HG02970 (cell line): ENCODE data around the gene FOXE3.

Experiments used
- ATAC-seq: cut with Tn5 transposase; IDR thresholded peaks from one replicate; pipeline ENCODE4 v1.9.1; 2021; ENCODE audit warnings: mild to moderate bottlenecking, moderate library complexity, moderate number of reproducible peaks; ENCODE audit not compliant: unreplicated experiment, low FRiP score

The FOXE3 gene

GRCh38 chr1:47403321-47403910 is 12.7 kb upstream of the FOXE3 start:
- ATAC-seq: no peak

GRCh38 chr1:47405697-47406096 is 10.4 kb upstream of the FOXE3 start:
- ATAC-seq: no peak

GRCh38 chr1:47406966-47407365 is 9.1 kb upstream of the FOXE3 start:
- no peak for ATAC-seq

- ATAC-seq: no peak
Observed at GRCh38 chr1:47407481-47407880, 8.6 kb upstream of the FOXE3 start.

GRCh38 chr1:47409311-47410067 is 6.6 kb upstream of the FOXE3 start:
- no peak for ATAC-seq

GRCh38 chr1:47410068-47410455 is 6.0 kb upstream of the FOXE3 start:
- no peak for ATAC-seq

GRCh38 chr1:47411436-47411835 is 4.6 kb upstream of the FOXE3 start:
- ATAC-seq: no peak

- no peak for ATAC-seq
Observed at GRCh38 chr1:47412437-47412836, 3.6 kb upstream of the FOXE3 start.

- ATAC-seq: no peak
Observed at GRCh38 chr1:47416319-47417169, 459 bp downstream of the FOXE3 start.

GRCh38 chr1:47417170-47418044 is 1.3 kb downstream of the FOXE3 start:
- ATAC-seq: no peak

GRCh38 chr1:47418122-47418521 is 2.0 kb downstream of the FOXE3 start:
- ATAC-seq: no peak

- no peak for ATAC-seq
Observed at GRCh38 chr1:47418681-47419325, 2.7 kb downstream of the FOXE3 start.

- no peak for ATAC-seq
Observed at GRCh38 chr1:47420547-47420946, 4.5 kb downstream of the FOXE3 start.

GRCh38 chr1:47423872-47424271 is 7.8 kb downstream of the FOXE3 start:
- no peak for ATAC-seq

GRCh38 chr1:47424336-47424982 is 8.4 kb downstream of the FOXE3 start:
- no peak for ATAC-seq

- no peak for ATAC-seq
Observed at GRCh38 chr1:47431534-47431933, 15.4 kb downstream of the FOXE3 start.

GRCh38 chr1:47432071-47433036 is 16.3 kb downstream of the FOXE3 start:
- ATAC-seq: no peak

GRCh38 chr1:47433037-47433421 is 16.9 kb downstream of the FOXE3 start:
- no peak for ATAC-seq
